ENCODE results near the gene LEUTX.
A peak's percentile ranks its signal among the peaks of the same experiment; 100 is the strongest.

The LEUTX gene

GRCh38 chr19:39788244-39788643 lies 9.6 kb downstream of the LEUTX start:
- DNase-seq (ENCODE audit: extremely low read depth, insufficient read length) = no peak
- Histone ChIP-seq H3K4me3 (replicated peaks; ENCODE audit: low read depth, low read length) (no peak overlapping the region), H3K27me3 (replicated peaks; ENCODE audit: control insufficient read depth, insufficient read depth, low read length) (no peaks in the 10 kb centered on the region), H3K36me3 (ENCODE audit: control insufficient read depth, insufficient read depth, low read length) (no peaks in the 10 kb centered on the region)
- TF ChIP-seq CTCF (IDR thresholded peaks at IDR 0.05; ENCODE audit: insufficient read depth, low read length, poor library complexity, severe bottlenecking) = no peak

GRCh38 chr19:39792999-39793546 lies 14.4 kb downstream of the LEUTX start:
- DNase-seq (ENCODE audit: extremely low read depth, insufficient read length) = peak; percentile 83
- H3K27me3 ChIP-seq (replicated peaks; ENCODE audit: control insufficient read depth, insufficient read depth, low read length) = no peaks in the 10 kb centered on the region
- peak; percentile 99 for TF ChIP-seq CTCF (IDR thresholded peaks at IDR 0.05; ENCODE audit: insufficient read depth, low read length, poor library complexity, severe bottlenecking)
- no peaks in the 10 kb centered on the region for H3K36me3 ChIP-seq (ENCODE audit: control insufficient read depth, insufficient read depth, low read length)
- H3K4me3 ChIP-seq (replicated peaks; ENCODE audit: low read depth, low read length) = peak overlapping the region; percentile 57

- Histone ChIP-seq H3K4me3 (replicated peaks; ENCODE audit: low read depth, low read length) (no peak overlapping the region), H3K36me3 (ENCODE audit: control insufficient read depth, insufficient read depth, low read length) (no peaks in the 10 kb centered on the region), H3K27me3 (replicated peaks; ENCODE audit: control insufficient read depth, insufficient read depth, low read length) (no peaks in the 10 kb centered on the region)
- no peak for TF ChIP-seq CTCF (IDR thresholded peaks at IDR 0.05; ENCODE audit: insufficient read depth, low read length, poor library complexity, severe bottlenecking)
- peak; percentile 40 for DNase-seq (ENCODE audit: extremely low read depth, insufficient read length)
Observed at GRCh38 chr19:39795001-39795400, 16.3 kb downstream of the LEUTX start.

- no peak for DNase-seq (ENCODE audit: extremely low read depth, insufficient read length)
- no peak for TF ChIP-seq CTCF (IDR thresholded peaks at IDR 0.05; ENCODE audit: insufficient read depth, low read length, poor library complexity, severe bottlenecking)
- no peaks in the 10 kb centered on the region for H3K27me3 ChIP-seq (replicated peaks; ENCODE audit: control insufficient read depth, insufficient read depth, low read length)
- no peak overlapping the region for H3K4me3 ChIP-seq (replicated peaks; ENCODE audit: low read depth, low read length)
- no peaks in the 10 kb centered on the region for H3K36me3 ChIP-seq (ENCODE audit: control insufficient read depth, insufficient read depth, low read length)
Observed at GRCh38 chr19:39796000-39796498, 17.4 kb downstream of the LEUTX start.

GRCh38 chr19:39797083-39797482 lies 18.4 kb downstream of the LEUTX start:
- no peak overlapping the region for H3K4me3 ChIP-seq (replicated peaks; ENCODE audit: low read depth, low read length)
- TF ChIP-seq CTCF (IDR thresholded peaks at IDR 0.05; ENCODE audit: insufficient read depth, low read length, poor library complexity, severe bottlenecking) = no peak
- H3K36me3 ChIP-seq (ENCODE audit: control insufficient read depth, insufficient read depth, low read length) = no peaks in the 10 kb centered on the region
- DNase-seq (ENCODE audit: extremely low read depth, insufficient read length) = no peak
- H3K27me3 ChIP-seq (replicated peaks; ENCODE audit: control insufficient read depth, insufficient read depth, low read length) = no peaks in the 10 kb centered on the region

GRCh38 chr19:39802958-39803357 lies 24.3 kb downstream of the LEUTX start:
- DNase-seq (ENCODE audit: extremely low read depth, insufficient read length) = no peak
- H3K27me3 ChIP-seq (replicated peaks; ENCODE audit: control insufficient read depth, insufficient read depth, low read length) = no peaks in the 10 kb centered on the region
- TF ChIP-seq CTCF (IDR thresholded peaks at IDR 0.05; ENCODE audit: insufficient read depth, low read length, poor library complexity, severe bottlenecking) = no peak
- no peaks in the 10 kb centered on the region for H3K36me3 ChIP-seq (ENCODE audit: control insufficient read depth, insufficient read depth, low read length)
- no peak overlapping the region for H3K4me3 ChIP-seq (replicated peaks; ENCODE audit: low read depth, low read length)
